ENCODE data around the gene LRRC8B. TPM values are rescaled to one million over a fixed set of nuclear protein-coding genes. Genes with fewer than 3 reads are reported as not detected.

Gene LRRC8B
- total RNA-seq, 1 donor, result 1.4 TPM

DNA sequence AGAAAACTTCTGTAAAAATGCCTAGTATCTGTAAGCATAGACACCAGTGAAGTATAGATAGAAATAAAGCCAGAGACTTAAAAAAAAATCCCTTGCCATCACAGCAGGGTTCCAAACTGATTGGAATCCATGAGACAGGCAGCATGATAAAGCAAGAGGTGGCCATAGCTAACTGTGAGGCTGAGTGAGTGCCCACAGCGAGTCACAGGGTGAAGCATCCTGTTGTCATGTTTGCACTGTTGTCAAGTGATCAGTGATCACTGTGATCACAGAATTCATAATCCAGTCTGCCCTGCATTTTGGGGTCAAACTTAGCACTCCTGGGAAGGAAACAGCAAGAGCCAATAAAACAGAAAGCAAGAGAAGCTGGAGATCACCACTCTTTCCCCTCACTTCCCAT is 33.3 kb downstream of the LRRC8B start:
- no peaks in the 10 kb centered on the region for H3K36me3 ChIP-seq (ENCODE audit: insufficient read depth, low read length)
- no peaks in the 10 kb centered on the region for H3K9me3 ChIP-seq (ENCODE audit: low read depth, low read length)
- no peaks in the 10 kb centered on the region for H4K20me1 ChIP-seq (ENCODE audit: insufficient read depth, low read length)
- no peak overlapping the region for H2AFZ ChIP-seq (ENCODE audit: low read length)
- TF ChIP-seq, protein P1, sequence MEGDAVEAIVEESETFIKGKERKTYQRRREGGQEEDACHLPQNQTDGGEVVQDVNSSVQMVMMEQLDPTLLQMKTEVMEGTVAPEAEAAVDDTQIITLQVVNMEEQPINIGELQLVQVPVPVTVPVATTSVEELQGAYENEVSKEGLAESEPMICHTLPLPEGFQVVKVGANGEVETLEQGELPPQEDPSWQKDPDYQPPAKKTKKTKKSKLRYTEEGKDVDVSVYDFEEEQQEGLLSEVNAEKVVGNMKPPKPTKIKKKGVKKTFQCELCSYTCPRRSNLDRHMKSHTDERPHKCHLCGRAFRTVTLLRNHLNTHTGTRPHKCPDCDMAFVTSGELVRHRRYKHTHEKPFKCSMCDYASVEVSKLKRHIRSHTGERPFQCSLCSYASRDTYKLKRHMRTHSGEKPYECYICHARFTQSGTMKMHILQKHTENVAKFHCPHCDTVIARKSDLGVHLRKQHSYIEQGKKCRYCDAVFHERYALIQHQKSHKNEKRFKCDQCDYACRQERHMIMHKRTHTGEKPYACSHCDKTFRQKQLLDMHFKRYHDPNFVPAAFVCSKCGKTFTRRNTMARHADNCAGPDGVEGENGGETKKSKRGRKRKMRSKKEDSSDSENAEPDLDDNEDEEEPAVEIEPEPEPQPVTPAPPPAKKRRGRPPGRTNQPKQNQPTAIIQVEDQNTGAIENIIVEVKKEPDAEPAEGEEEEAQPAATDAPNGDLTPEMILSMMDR (IDR thresholded peaks at IDR 0.05; ENCODE audit: extremely low read depth, low read depth, low read length), result no peak
- no peak for DNase-seq (ENCODE audit: insufficient read length, low spot score, missing footprints)
- no peak overlapping the region for H3K4me3 ChIP-seq (ENCODE audit: insufficient read depth, low read length)
- H3K79me2 ChIP-seq (ENCODE audit: insufficient read depth, low read length), result no peaks in the 10 kb centered on the region
- no peak overlapping the region for H3K4me2 ChIP-seq (ENCODE audit: insufficient read depth, low read length)
- H3K27me3 ChIP-seq (ENCODE audit: insufficient read depth, low read length), result no peaks in the 10 kb centered on the region
- H3K27ac ChIP-seq (ENCODE audit: low read depth, low read length), result no peak overlapping the region
- no peaks in the 10 kb centered on the region for H3K4me1 ChIP-seq (ENCODE audit: insufficient read depth, low read length)

DNA sequence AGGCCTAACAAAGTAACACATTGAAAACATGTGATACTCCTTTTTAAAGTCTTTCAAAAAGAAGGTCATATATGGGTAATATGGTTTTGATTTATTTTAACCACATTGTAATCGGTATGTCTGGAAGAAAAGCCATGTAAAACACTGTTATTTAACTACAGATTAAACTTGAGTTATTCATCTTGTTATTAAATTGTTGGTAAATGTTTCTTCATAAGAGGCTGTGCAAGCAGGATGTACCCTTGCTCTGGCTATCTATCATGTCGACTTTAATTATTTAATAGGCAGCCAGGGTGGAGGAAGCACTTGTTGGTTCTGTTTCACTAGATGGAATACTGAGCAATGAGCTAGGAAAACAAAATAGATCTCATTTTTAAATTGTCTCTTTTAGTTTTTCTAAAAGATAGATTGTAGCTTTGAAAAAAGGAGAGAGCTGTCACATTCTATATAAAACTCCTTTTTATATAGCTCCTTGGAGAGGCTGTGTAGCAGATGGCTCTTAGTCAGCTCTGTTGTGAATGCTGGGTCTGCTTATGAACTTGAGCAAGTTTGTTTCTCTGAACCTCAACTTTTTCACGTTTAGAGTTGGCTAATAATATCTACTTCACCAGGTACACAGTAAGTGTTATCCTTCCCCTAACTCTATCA is 39.5 kb downstream of the LRRC8B start:
- no peaks in the 10 kb centered on the region for H3K36me3 ChIP-seq (ENCODE audit: insufficient read depth, low read length)
- TF ChIP-seq, protein P1 (IDR thresholded peaks at IDR 0.05; ENCODE audit: extremely low read depth, low read depth, low read length), result no peak
- no peak overlapping the region for H3K27ac ChIP-seq (ENCODE audit: low read depth, low read length)
- H4K20me1 ChIP-seq (ENCODE audit: insufficient read depth, low read length), result no peaks in the 10 kb centered on the region
- no peaks in the 10 kb centered on the region for H3K9me3 ChIP-seq (ENCODE audit: low read depth, low read length)
- H3K4me3 ChIP-seq (ENCODE audit: insufficient read depth, low read length), result no peak overlapping the region
- no peak overlapping the region for H3K4me2 ChIP-seq (ENCODE audit: insufficient read depth, low read length)
- no peak overlapping the region for H2AFZ ChIP-seq (ENCODE audit: low read length)
- H3K79me2 ChIP-seq (ENCODE audit: insufficient read depth, low read length), result no peaks in the 10 kb centered on the region
- no peak for DNase-seq (ENCODE audit: insufficient read length, low spot score, missing footprints)
- no peaks in the 10 kb centered on the region for H3K4me1 ChIP-seq (ENCODE audit: insufficient read depth, low read length)
- no peaks in the 10 kb centered on the region for H3K27me3 ChIP-seq (ENCODE audit: insufficient read depth, low read length)

DNA sequence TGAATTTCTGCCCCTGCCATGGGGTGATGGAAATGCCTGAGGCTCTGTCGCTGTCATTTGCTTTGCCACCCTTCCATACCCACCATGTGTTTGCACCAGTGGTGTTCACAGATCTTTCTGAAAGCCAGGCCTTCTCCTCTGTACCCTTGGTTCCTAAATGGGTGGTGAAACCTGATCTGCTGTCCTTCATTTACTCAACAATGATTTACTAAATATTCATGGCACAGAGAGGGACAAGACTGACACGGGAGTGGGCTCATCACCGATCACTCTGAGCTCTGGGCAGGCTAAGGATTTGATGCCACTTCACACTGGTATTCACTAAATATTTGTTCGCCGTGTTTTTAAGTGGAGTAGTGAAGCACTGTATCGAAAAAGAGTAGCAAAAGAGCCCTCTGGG is 40.9 kb downstream of the LRRC8B start:
- Histone ChIP-seq H3K36me3 (ENCODE audit: insufficient read depth, low read length) (no peaks in the 10 kb centered on the region), H3K27ac (ENCODE audit: low read depth, low read length) (no peak overlapping the region), H2AFZ (ENCODE audit: low read length) (no peak overlapping the region), H3K27me3 (ENCODE audit: insufficient read depth, low read length) (no peaks in the 10 kb centered on the region), H3K4me1 (ENCODE audit: insufficient read depth, low read length) (no peaks in the 10 kb centered on the region), H3K4me3 (ENCODE audit: insufficient read depth, low read length) (no peak overlapping the region), H3K9me3 (ENCODE audit: low read depth, low read length) (no peaks in the 10 kb centered on the region), H4K20me1 (ENCODE audit: insufficient read depth, low read length) (no peaks in the 10 kb centered on the region), H3K79me2 (ENCODE audit: insufficient read depth, low read length) (no peaks in the 10 kb centered on the region), H3K4me2 (ENCODE audit: insufficient read depth, low read length) (no peak overlapping the region)
- TF ChIP-seq, protein P1 (IDR thresholded peaks at IDR 0.05; ENCODE audit: extremely low read depth, low read depth, low read length), result no peak
- DNase-seq (ENCODE audit: insufficient read length, low spot score, missing footprints), result no peak

DNA sequence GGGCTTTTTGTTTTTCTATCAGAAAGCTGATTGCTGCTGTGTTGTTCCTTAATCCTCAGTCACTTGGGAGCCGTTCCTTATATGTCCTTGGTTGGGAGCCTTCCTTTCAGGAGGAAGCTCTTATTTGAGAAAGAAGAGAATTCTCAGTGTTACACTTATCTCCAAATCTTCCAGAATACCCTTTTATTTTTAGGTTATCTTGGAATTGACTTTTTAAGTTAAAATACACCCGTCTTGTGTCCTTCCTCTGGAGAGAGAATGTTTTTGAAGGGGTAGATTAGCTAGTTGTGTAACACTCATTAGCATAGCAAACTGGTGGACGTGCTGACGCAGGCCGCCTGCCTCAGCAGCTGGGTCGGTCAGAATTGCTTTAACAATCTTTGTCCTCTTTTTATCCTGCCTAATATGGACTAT is 42.1 kb downstream of the LRRC8B start:
- Histone ChIP-seq H3K79me2 (ENCODE audit: insufficient read depth, low read length) (no peaks in the 10 kb centered on the region), H3K27me3 (ENCODE audit: insufficient read depth, low read length) (no peaks in the 10 kb centered on the region), H4K20me1 (ENCODE audit: insufficient read depth, low read length) (no peaks in the 10 kb centered on the region), H3K4me2 (ENCODE audit: insufficient read depth, low read length) (peak overlapping the region; percentile 29), H2AFZ (ENCODE audit: low read length) (peak overlapping the region; percentile 64), H3K9me3 (ENCODE audit: low read depth, low read length) (no peaks in the 10 kb centered on the region), H3K36me3 (ENCODE audit: insufficient read depth, low read length) (no peaks in the 10 kb centered on the region), H3K4me1 (ENCODE audit: insufficient read depth, low read length) (no peaks in the 10 kb centered on the region), H3K4me3 (ENCODE audit: insufficient read depth, low read length) (no peak overlapping the region), H3K27ac (ENCODE audit: low read depth, low read length) (no peak overlapping the region)
- DNase-seq (ENCODE audit: insufficient read length, low spot score, missing footprints), result no peak
- TF ChIP-seq, protein P1 (IDR thresholded peaks at IDR 0.05; ENCODE audit: extremely low read depth, low read depth, low read length), result no peak
